ENCODE data around the gene PAPOLG. TPM values are rescaled to one million over a fixed set of nuclear protein-coding genes. Genes with fewer than 3 reads are reported as not detected.
"Not testable (repeated sequence)": the region's sequence is repeated elsewhere in the genome, so short reads cannot be mapped to it uniquely, and the experiment has no call there.

The PAPOLG gene
- total RNA-seq, 2 experiments from 2014 or later: 14.1 to 16.1 TPM

- no peak overlapping the region for H3K27ac Mint-ChIP-seq
- no peaks in the 10 kb centered on the region for H3K27me3 Mint-ChIP-seq (ENCODE audit: low read depth)
- intact Hi-C loops (cut with micrococcal nuclease): no loop called here
- no peak overlapping the region for H3K4me3 Mint-ChIP-seq
- DNase-seq: no peak
- H3K4me1 Mint-ChIP-seq (ENCODE audit: low read depth): no peaks in the 10 kb centered on the region
- peaks cover 22% of the 10 kb centered on the region for H3K36me3 Mint-ChIP-seq (ENCODE audit: low read depth)
- H3K9me3 Mint-ChIP-seq: no peaks in the 10 kb centered on the region
- CTCF ChIA-PET: interaction anchor here (1.2 kb wide), 1 partner anchor 15 kb away, joined by 4 read pairs; no protein-coding TSS in a partner anchor
These were observed 24.7 kb downstream of the PAPOLG start for GRCh38 chr2:60780721-60781120.

GRCh38 chr2:60793169-60793568, 37.1 kb downstream of the PAPOLG start:
- peaks cover 36% of the 10 kb centered on the region for H3K36me3 Mint-ChIP-seq (ENCODE audit: low read depth)
- intact Hi-C loops (cut with micrococcal nuclease): loop anchor here (5.0 kb wide), 1 partner anchor 86 kb away; no protein-coding TSS in a partner anchor
- H3K27ac Mint-ChIP-seq: no peak overlapping the region
- CTCF ChIA-PET: interaction anchor here (0.6 to 2.7 kb wide), 5 partner anchors 19 to 860 kb away, joined by 3 to 9 read pairs (median 3); no protein-coding TSS in a partner anchor
- no peak overlapping the region for H3K4me3 Mint-ChIP-seq
- H3K9me3 Mint-ChIP-seq: no peaks in the 10 kb centered on the region
- DNase-seq: no peak
- no peaks in the 10 kb centered on the region for H3K27me3 Mint-ChIP-seq (ENCODE audit: low read depth)
- peaks cover 20% of the 10 kb centered on the region for H3K4me1 Mint-ChIP-seq (ENCODE audit: low read depth)

- CTCF ChIA-PET: interaction anchor here (2.7 kb wide), 1 partner anchor 204 kb away, joined by 9 read pairs; no protein-coding TSS in a partner anchor
- Mint-ChIP-seq H3K4me3 (no peak overlapping the region), H3K27ac (no peak overlapping the region), H3K9me3 (no peaks in the 10 kb centered on the region), H3K4me1 (ENCODE audit: low read depth) (peaks cover 20% of the 10 kb centered on the region), H3K36me3 (ENCODE audit: low read depth) (peaks cover 34% of the 10 kb centered on the region), H3K27me3 (ENCODE audit: low read depth) (no peaks in the 10 kb centered on the region)
- DNase-seq: no peak
- intact Hi-C loops (cut with micrococcal nuclease): loop anchor here (1.0 to 5.0 kb wide), 2 partner anchors 87 to 205 kb away; no protein-coding TSS in a partner anchor
These were observed 38.3 kb downstream of the PAPOLG start for GRCh38 chr2:60794271-60794863.

- peaks cover 27% of the 10 kb centered on the region for H3K36me3 Mint-ChIP-seq (ENCODE audit: low read depth)
- intact Hi-C loops (cut with micrococcal nuclease): loop anchor here (1.0 kb wide), 1 partner anchor 10 kb away; no protein-coding TSS in a partner anchor
- H3K27ac Mint-ChIP-seq: peak overlapping the region; percentile 27
- no peak for DNase-seq
- no peaks in the 10 kb centered on the region for H3K27me3 Mint-ChIP-seq (ENCODE audit: low read depth)
- no peaks in the 10 kb centered on the region for H3K9me3 Mint-ChIP-seq
- H3K4me1 Mint-ChIP-seq (ENCODE audit: low read depth): peaks cover 20% of the 10 kb centered on the region
- no peak overlapping the region for H3K4me3 Mint-ChIP-seq
- CTCF ChIA-PET: interaction anchor here (0.6 to 1.1 kb wide), 3 partner anchors 9 to 72 kb away, joined by 3 to 6 read pairs (median 3); no protein-coding TSS in a partner anchor
These were observed 40.8 kb downstream of the PAPOLG start for GRCh38 chr2:60796573-60797509.

- H3K27me3 Mint-ChIP-seq (ENCODE audit: low read depth): no peaks in the 10 kb centered on the region
- no peaks in the 10 kb centered on the region for H3K9me3 Mint-ChIP-seq
- intact Hi-C loops (cut with micrococcal nuclease): loop anchor here (10.0 kb wide), 1 partner anchor 870 kb away; no protein-coding TSS in a partner anchor
- CTCF ChIA-PET: interaction anchor here (0.6 to 11.5 kb wide), 9 partner anchors 9 to 202 kb away, joined by 3 to 128 read pairs (median 6); no protein-coding TSS in a partner anchor
- H3K36me3 Mint-ChIP-seq (ENCODE audit: low read depth): no peaks in the 10 kb centered on the region
- H3K4me1 Mint-ChIP-seq (ENCODE audit: low read depth): peaks cover 40% of the 10 kb centered on the region
- H3K4me3 Mint-ChIP-seq: no peak overlapping the region
- DNase-seq: no peak
- H3K27ac Mint-ChIP-seq: no peak overlapping the region
These were observed 48.4 kb downstream of the PAPOLG start for GRCh38 chr2:60804473-60804872.

GRCh38 chr2:60806595-60806987, 50.5 kb downstream of the PAPOLG start:
- peaks cover 48% of the 10 kb centered on the region for H3K4me1 Mint-ChIP-seq (ENCODE audit: low read depth)
- intact Hi-C loops (cut with micrococcal nuclease): loop anchor here (2.0 to 10.0 kb wide), 8 partner anchors 50 to 868 kb away; partner anchors contain the start of genes PAPOLG, SANBR, USP34 and XPO1
- CTCF ChIA-PET: interaction anchor here (0.7 to 11.5 kb wide), 8 partner anchors 11 to 189 kb away, joined by 3 to 128 read pairs (median 6); no protein-coding TSS in a partner anchor

GRCh38 chr2:60806988-60807681, 51.1 kb downstream of the PAPOLG start:
- intact Hi-C loops (cut with micrococcal nuclease): loop anchor here (1.0 to 10.0 kb wide), 16 partner anchors 11 to 868 kb away; partner anchors contain the start of genes PAPOLG, PEX13, REL and SANBR
- peaks cover 48% of the 10 kb centered on the region for H3K4me1 Mint-ChIP-seq (ENCODE audit: low read depth)
- CTCF ChIA-PET: interaction anchor here (0.6 to 11.5 kb wide), 10 partner anchors 11 to 189 kb away, joined by 3 to 128 read pairs (median 4); partner anchors contain the start of gene REL

More at GRCh38 chr2:60806595-60806987, 50.5 kb downstream of the PAPOLG start:
- Mint-ChIP-seq H3K4me3 (peak overlapping the region; percentile 28), H3K9me3 (no peaks in the 10 kb centered on the region), H3K36me3 (ENCODE audit: low read depth) (no peaks in the 10 kb centered on the region), H3K27ac (peak overlapping the region; percentile 90), H3K27me3 (ENCODE audit: low read depth) (no peaks in the 10 kb centered on the region)
- no peak for DNase-seq

GRCh38 chr2:60808330-60808801, 52.3 kb downstream of the PAPOLG start:
- Mint-ChIP-seq H3K36me3 (ENCODE audit: low read depth) (no peaks in the 10 kb centered on the region), H3K27ac (peak overlapping the region; percentile 90), H3K9me3 (no peaks in the 10 kb centered on the region), H3K4me1 (ENCODE audit: low read depth) (peaks cover 48% of the 10 kb centered on the region), H3K4me3 (no peak overlapping the region), H3K27me3 (ENCODE audit: low read depth) (no peaks in the 10 kb centered on the region)
- intact Hi-C loops (cut with micrococcal nuclease): loop anchor here (5.0 to 10.0 kb wide), 4 partner anchors 101 to 866 kb away; partner anchors contain the start of gene SANBR
- CTCF ChIA-PET: interaction anchor here (7.4 to 11.5 kb wide), 2 partner anchors 10 to 188 kb away, joined by 77 to 128 read pairs; no protein-coding TSS in a partner anchor
- DNase-seq: no peak

More at GRCh38 chr2:60806988-60807681, 51.1 kb downstream of the PAPOLG start:
- DNase-seq: peak; percentile 85
- H3K4me3 Mint-ChIP-seq: peak overlapping the region; percentile 28
- H3K27me3 Mint-ChIP-seq (ENCODE audit: low read depth): no peaks in the 10 kb centered on the region
- no peaks in the 10 kb centered on the region for H3K9me3 Mint-ChIP-seq
- H3K27ac Mint-ChIP-seq: peak overlapping the region; percentile 90
- H3K36me3 Mint-ChIP-seq (ENCODE audit: low read depth): no peaks in the 10 kb centered on the region

GRCh38 chr2:60811491-60812375, 55.7 kb downstream of the PAPOLG start:
- DNase-seq: no peak
- H3K27me3 Mint-ChIP-seq (ENCODE audit: low read depth): no peaks in the 10 kb centered on the region
- H3K36me3 Mint-ChIP-seq (ENCODE audit: low read depth): no peaks in the 10 kb centered on the region
- CTCF ChIA-PET: interaction anchor here (1.2 kb wide), 1 partner anchor 9 kb away, joined by 3 read pairs; no protein-coding TSS in a partner anchor
- intact Hi-C loops (cut with micrococcal nuclease): no loop called here
- no peak overlapping the region for H3K27ac Mint-ChIP-seq
- H3K4me3 Mint-ChIP-seq: no peak overlapping the region
- H3K4me1 Mint-ChIP-seq (ENCODE audit: low read depth): peaks cover 35% of the 10 kb centered on the region
- H3K9me3 Mint-ChIP-seq: no peaks in the 10 kb centered on the region

GRCh38 chr2:60817191-60817590, 61.1 kb downstream of the PAPOLG start:
- intact Hi-C loops (cut with micrococcal nuclease): loop anchor here (5.0 kb wide), 1 partner anchor 945 kb away; no protein-coding TSS in a partner anchor
- peak overlapping the region; percentile 50 for H3K27ac Mint-ChIP-seq
- not testable (repeated sequence) for H3K27me3 Mint-ChIP-seq (ENCODE audit: low read depth); H3K9me3 Mint-ChIP-seq; H3K4me3 Mint-ChIP-seq; H3K36me3 Mint-ChIP-seq (ENCODE audit: low read depth); DNase-seq
- peaks cover 52% of the 10 kb centered on the region for H3K4me1 Mint-ChIP-seq (ENCODE audit: low read depth)
- CTCF ChIA-PET: interaction anchor here (0.8 to 7.7 kb wide), 9 partner anchors 10 to 182 kb away, joined by 3 to 77 read pairs (median 5); partner anchors contain the start of gene REL
